ENCODE results near the gene NTRK1. TPM values are rescaled to one million over a fixed set of nuclear protein-coding genes. Genes with fewer than 3 reads are reported as not detected.

NTRK1 gene
- total and polyA plus RNA-seq, 2 of the 13 experiments (the other 11 are each of a cell fraction or from before 2014, with no cell fraction given): not detected

- no peak for ATAC-seq
- H3K79me2 ChIP-seq (ENCODE audit: insufficient read depth, low read length): no peaks in the 10 kb centered on the region
- POLR2A ChIA-PET: no interaction called here
Observed at GRCh38 chr1:156828400-156829124, 32.1 kb upstream of the NTRK1 start.

More at GRCh38 chr1:156828400-156829124, 32.1 kb upstream of the NTRK1 start:
- CTCF ChIA-PET (ENCODE audit: low intra/inter-chr PET ratio, low total read pairs): no interaction called here
- 38% methylated on average over 18 of the region's 18 CpGs for WGBS (ENCODE audit: low lambda C conversion rate)
- no peak overlapping the region for H3K4me2 ChIP-seq (ENCODE audit: low read depth, low read length)
- H4K20me1 ChIP-seq (ENCODE audit: insufficient read depth, low read length): no peaks in the 10 kb centered on the region
- H3K9ac ChIP-seq (ENCODE audit: insufficient read depth, low read depth, low read length): no peak overlapping the region
- no peak for TF ChIP-seq NFE2L1 (CRISPR knock-in tag; IDR thresholded peaks at IDR 0.05; ENCODE audit: borderline replicate concordance)
- TF ChIP-seq, protein P1, sequence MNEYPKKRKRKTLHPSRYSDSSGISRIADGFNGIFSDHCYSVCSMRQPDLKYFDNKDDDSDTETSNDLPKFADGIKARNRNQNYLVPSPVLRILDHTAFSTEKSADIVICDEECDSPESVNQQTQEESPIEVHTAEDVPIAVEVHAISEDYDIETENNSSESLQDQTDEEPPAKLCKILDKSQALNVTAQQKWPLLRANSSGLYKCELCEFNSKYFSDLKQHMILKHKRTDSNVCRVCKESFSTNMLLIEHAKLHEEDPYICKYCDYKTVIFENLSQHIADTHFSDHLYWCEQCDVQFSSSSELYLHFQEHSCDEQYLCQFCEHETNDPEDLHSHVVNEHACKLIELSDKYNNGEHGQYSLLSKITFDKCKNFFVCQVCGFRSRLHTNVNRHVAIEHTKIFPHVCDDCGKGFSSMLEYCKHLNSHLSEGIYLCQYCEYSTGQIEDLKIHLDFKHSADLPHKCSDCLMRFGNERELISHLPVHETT (CRISPR knock-in tag; conservative IDR thresholded peaks at IDR 0.05): no peak
- TF ChIP-seq YY1 (IDR thresholded peaks at IDR 0.05; ENCODE audit: insufficient read depth, insufficient replicate concordance, low read depth, low read length): no peak
- TF ChIP-seq, protein P2, sequence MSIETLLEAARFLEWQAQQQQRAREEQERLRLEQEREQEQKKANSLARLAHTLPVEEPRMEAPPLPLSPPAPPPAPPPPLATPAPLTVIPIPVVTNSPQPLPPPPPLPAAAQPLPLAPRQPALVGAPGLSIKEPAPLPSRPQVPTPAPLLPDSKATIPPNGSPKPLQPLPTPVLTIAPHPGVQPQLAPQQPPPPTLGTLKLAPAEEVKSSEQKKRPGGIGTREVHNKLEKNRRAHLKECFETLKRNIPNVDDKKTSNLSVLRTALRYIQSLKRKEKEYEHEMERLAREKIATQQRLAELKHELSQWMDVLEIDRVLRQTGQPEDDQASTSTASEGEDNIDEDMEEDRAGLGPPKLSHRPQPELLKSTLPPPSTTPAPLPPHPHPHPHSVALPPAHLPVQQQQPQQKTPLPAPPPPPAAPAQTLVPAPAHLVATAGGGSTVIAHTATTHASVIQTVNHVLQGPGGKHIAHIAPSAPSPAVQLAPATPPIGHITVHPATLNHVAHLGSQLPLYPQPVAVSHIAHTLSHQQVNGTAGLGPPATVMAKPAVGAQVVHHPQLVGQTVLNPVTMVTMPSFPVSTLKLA (IDR thresholded peaks at IDR 0.05): no peak
- TF ChIP-seq, protein P3, sequence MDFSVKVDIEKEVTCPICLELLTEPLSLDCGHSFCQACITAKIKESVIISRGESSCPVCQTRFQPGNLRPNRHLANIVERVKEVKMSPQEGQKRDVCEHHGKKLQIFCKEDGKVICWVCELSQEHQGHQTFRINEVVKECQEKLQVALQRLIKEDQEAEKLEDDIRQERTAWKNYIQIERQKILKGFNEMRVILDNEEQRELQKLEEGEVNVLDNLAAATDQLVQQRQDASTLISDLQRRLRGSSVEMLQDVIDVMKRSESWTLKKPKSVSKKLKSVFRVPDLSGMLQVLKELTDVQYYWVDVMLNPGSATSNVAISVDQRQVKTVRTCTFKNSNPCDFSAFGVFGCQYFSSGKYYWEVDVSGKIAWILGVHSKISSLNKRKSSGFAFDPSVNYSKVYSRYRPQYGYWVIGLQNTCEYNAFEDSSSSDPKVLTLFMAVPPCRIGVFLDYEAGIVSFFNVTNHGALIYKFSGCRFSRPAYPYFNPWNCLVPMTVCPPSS (IDR thresholded peaks at IDR 0.05): no peak
- TF ChIP-seq SOX6 (IDR thresholded peaks at IDR 0.05): no peak
- TF ChIP-seq SOX6 (CRISPR knock-in tag; IDR thresholded peaks at IDR 0.05): no peak
- no peak for TF ChIP-seq NFIB (CRISPR knock-in tag; IDR thresholded peaks at IDR 0.05; ENCODE audit: borderline replicate concordance)
- TF ChIP-seq ZNF672 (CRISPR knock-in tag; IDR thresholded peaks at IDR 0.05): no peak
- H3K36me3 ChIP-seq (replicated peaks in 1 of 2; ENCODE audit: control insufficient read depth in 1 of 2, insufficient read depth in 2 of 2, low read length in 2 of 2): no peaks in the 10 kb centered on the region
- no peak overlapping the region for H2AFZ ChIP-seq (ENCODE audit: low read length)
- H3K9me3 ChIP-seq (ENCODE audit: low read length): no peaks in the 10 kb centered on the region
- no peak overlapping the region for H3K27ac ChIP-seq (ENCODE audit: extremely low read length, insufficient read depth, low read length)
- in situ Hi-C loops (cut with HindIII; ENCODE audit: extremely low pct_ligation_motif_present, low pct_unique_long_range_greater_than_20kb): no loop called here
- peaks cover 2 to 33% of the 10 kb centered on the region in 2 experiments; a peak in 4 of 5 replicates for H3K27me3 ChIP-seq (ENCODE audit: control insufficient read depth in 1 of 2, insufficient read depth in 2 of 2, low read length in 2 of 2)
- H3K4me1 ChIP-seq (ENCODE audit: insufficient read depth, low read length): peaks cover 13% of the 10 kb centered on the region
- no peak for FAIRE-seq
- intact Hi-C loops (cut with micrococcal nuclease; ENCODE audit: unreplicated experiment): no loop called here
- no TSS peak for BruUV-seq (replicated peaks)
- no peak for DNase-seq (ENCODE audit: low spot score)
- H3K4me3 ChIP-seq (replicated peaks in 1 of 3; ENCODE audit: insufficient read depth in 1 of 3, low read depth in 2 of 3, low read length in 3 of 3): no peak overlapping the region

All from HepG2 (cell line).